T-cell (primary cell): ENCODE data around the gene SFPQ. TPM values are rescaled to one million over a fixed set of nuclear protein-coding genes. Genes with fewer than 3 reads are reported as not detected.

Experiments used
- ATAC-seq, 4 experiments: fragments of 200-7000 bp in 3 of 4; fragments of 150-1000 bp in 1 of 4; cut with Tn5 transposase; replicated peaks in 1 of 4; 1 replicate in 3 of 4; 2 replicates in 1 of 4; pipeline ENCODE4 v1.10.0; 2021; ENCODE audit warnings: moderate library complexity in 3 of 4, mild to moderate bottlenecking in 2 of 4, moderate number of reproducible peaks in 1 of 4
- CTCF ChIA-PET, 2 donors: fragments of 300-600 bp; sonication (Branson Sonifier 250); formaldehyde crosslinking; loops; one replicate each; lab custom pipeline; 2022; ENCODE audit warnings: antibody characterized with exemption in 2 of 2; lab: Charles Lee
- POLR2A ChIA-PET, 2 donors: fragments of 300-600 bp; sonication (Branson Sonifier 250); formaldehyde crosslinking; loops; one replicate each; lab custom pipeline; 2022; ENCODE audit warnings: antibody characterized with exemption in 2 of 2; lab: Charles Lee
- DNase-seq, 35 experiments: peaks; one replicate each; pipeline versions ENCODE4 v3.0.0 to v3.0.0-alpha.2; 2013 to 2023
- H3K27ac ChIP-seq: one replicate; pipeline ENCODE4 v1.5.1; 2013; ENCODE audit warnings: low read length
- H3K27me3 ChIP-seq, 2 experiments: replicated peaks in 1 of 2; 1 replicate in 1 of 2; 2 replicates in 1 of 2; pipeline versions ENCODE4 v1.6.1 to v1.7.0; 2013; ENCODE audit warnings: low read length in 1 of 2, mixed read lengths in 1 of 2; ENCODE audit not compliant: control insufficient read depth in 2 of 2, insufficient read depth in 2 of 2; ENCODE audit errors: extremely low read depth in 1 of 2
- H3K36me3 ChIP-seq, 2 donors: 1 replicate in 1 of 2; 2 replicates in 1 of 2; pipeline versions ENCODE4 v1.6.1 to v1.7.0; 2013; ENCODE audit warnings: low read length in 1 of 2; ENCODE audit not compliant: control insufficient read depth in 2 of 2, insufficient read depth in 1 of 2; ENCODE audit errors: extremely low read depth in 1 of 2
- H3K4me1 ChIP-seq, 2 experiments: 1 replicate in 1 of 2; 2 replicates in 1 of 2; pipeline versions ENCODE4 v1.6.1 to v1.7.0; 2013; ENCODE audit warnings: low read length in 2 of 2, mixed read lengths in 1 of 2; ENCODE audit not compliant: insufficient read depth in 2 of 2, control insufficient read depth in 1 of 2; ENCODE audit errors: extremely low read depth in 1 of 2
- H3K4me3 ChIP-seq, 2 donors: 1 replicate in 1 of 2; 2 replicates in 1 of 2; pipeline versions ENCODE4 v1.5.1 to v1.7.0; 2013; ENCODE audit warnings: mild to moderate bottlenecking in 2 of 2, low read length in 1 of 2, moderate library complexity in 1 of 2; ENCODE audit not compliant: control insufficient read depth in 1 of 2; ENCODE audit errors: extremely low read depth in 1 of 2
- H3K9me3 ChIP-seq: 2 replicates; pipeline ENCODE4 v1.7.0; 2013
- H3K27ac Mint-ChIP-seq, 2 donors: one replicate each; pipeline ENCODE4 v1.8.0; 2020 to 2021; ENCODE audit warnings: mild to moderate bottlenecking in 2 of 2, mixed read lengths in 2 of 2
- H3K27me3 Mint-ChIP-seq, 2 donors: one replicate each; pipeline ENCODE4 v1.8.0; 2021 to 2022; ENCODE audit warnings: mixed read lengths in 2 of 2
- H3K36me3 Mint-ChIP-seq: one replicate; pipeline ENCODE4 v1.8.0; 2021; ENCODE audit warnings: mixed read lengths
- H3K4me1 Mint-ChIP-seq, 3 donors: one replicate each; pipeline ENCODE4 v1.8.0; 2020 to 2022; ENCODE audit warnings: mixed read lengths in 3 of 3, mild to moderate bottlenecking in 1 of 3
- H3K4me3 Mint-ChIP-seq, 3 donors: one replicate each; pipeline ENCODE4 v1.8.0; 2020 to 2022; ENCODE audit warnings: mild to moderate bottlenecking in 3 of 3, mixed read lengths in 3 of 3, moderate library complexity in 3 of 3
- H3K9me3 Mint-ChIP-seq, 3 donors: one replicate each; pipeline ENCODE4 v1.8.0; 2020 to 2022; ENCODE audit warnings: mixed read lengths in 3 of 3
- WGBS: methylation state at CpG from one replicate; pipeline ENCODE4 v1.1.5; 2013; ENCODE audit warnings: missing lambda C conversion rate; ENCODE audit not compliant: insufficient coverage; 5-methylcytosine and 5-hydroxymethylcytosine counted together
- total RNA-seq, 35 experiments: library from RNA in 6 of 35; stranded (reverse) in 6 of 35; fragments of 120-200 nt in 1 of 35; gene quantifications; one replicate each; pipeline versions ENCODE4 v1.2.1 to v1.2.4 and lab custom pipeline; 2013 to 2026

SFPQ gene
- total RNA-seq, 5 donors from 2014 or later (not counting 1 experiment from before 2014, with no cell fraction given), result 287 to 589 (median 319) TPM

DNA sequence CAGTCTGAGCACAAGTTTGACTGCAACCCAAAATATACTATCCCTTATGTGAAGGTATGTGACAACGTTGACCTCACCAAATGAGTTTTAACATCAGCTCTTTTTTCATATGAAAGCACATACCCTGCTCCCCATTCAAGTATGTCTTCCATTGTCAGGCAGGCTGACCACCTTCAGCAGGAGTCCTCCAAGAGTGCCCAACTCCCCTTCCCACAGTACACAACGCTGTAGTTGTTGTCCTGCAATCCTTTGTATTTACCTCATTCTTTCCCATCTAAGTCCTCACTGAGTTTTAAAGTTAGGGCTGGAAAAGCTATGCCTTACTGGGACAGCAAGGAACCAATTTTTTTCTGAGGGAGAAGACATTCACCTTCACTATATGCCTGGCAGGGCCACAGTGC, 14.7 kb downstream of the SFPQ start:
- Mint-ChIP-seq H3K4me1 (peaks cover 37 to 51% (median 43%) of the 10 kb centered on the region in 3 donors), H3K36me3 (peaks cover 65% of the 10 kb centered on the region)
- POLR2A ChIA-PET, result interaction anchor here in 1 of 2 donors (1.2 kb wide), 1 partner anchor 11 kb away, joined by 4 read pairs; no protein-coding TSS in a partner anchor

DNA sequence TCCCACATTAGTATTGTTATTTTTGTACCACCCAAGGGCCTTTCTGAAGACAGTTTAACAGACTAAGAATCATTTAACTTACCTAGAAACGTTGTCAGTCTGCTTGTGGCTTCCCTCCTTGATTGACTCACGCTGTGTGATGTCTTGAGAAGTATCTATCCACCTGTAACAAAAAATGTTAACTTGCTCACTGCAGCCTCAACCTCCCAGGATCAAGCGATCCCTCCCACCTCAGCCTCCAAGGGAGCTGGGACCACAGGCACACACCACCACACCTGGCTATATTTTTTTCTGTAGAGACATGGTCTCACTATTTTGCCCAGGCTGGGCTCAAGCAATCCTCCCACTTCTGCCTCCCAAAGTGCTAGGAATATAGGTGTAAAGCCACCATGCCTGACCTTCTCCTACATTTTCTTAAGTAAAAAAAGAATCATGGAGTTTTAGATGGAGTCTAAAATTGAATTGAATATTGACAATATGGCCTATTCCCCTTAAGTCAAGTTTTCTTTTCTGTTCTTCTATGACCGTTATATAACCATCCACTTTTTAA, 15.6 kb downstream of the SFPQ start:
- peaks cover 3 to 11% of the 10 kb centered on the region in 2 experiments for H3K4me1 ChIP-seq
- DNase-seq (no peak), ATAC-seq (no peak)
- no peak overlapping the region for H3K27ac ChIP-seq
- peak overlapping the region in 1 of 2 donors; percentile 44 for H3K27ac Mint-ChIP-seq
- H3K4me3 Mint-ChIP-seq, result no peak overlapping the region
- peaks cover 59% of the 10 kb centered on the region for H3K36me3 Mint-ChIP-seq
- ChIA-PET POLR2A (no interaction called here), CTCF (no interaction called here)
- no peaks in the 10 kb centered on the region for H3K27me3 ChIP-seq
- WGBS, result 100% methylated on average over 1 of the region's 4 CpGs
- H3K4me1 Mint-ChIP-seq, result peaks cover 27 to 42% (median 35%) of the 10 kb centered on the region in 3 donors
- no peaks in the 10 kb centered on the region for H3K9me3 Mint-ChIP-seq
- peaks cover 11 to 74% of the 10 kb centered on the region in 2 donors for H3K36me3 ChIP-seq
- no peaks in the 10 kb centered on the region for H3K27me3 Mint-ChIP-seq
- no peaks in the 10 kb centered on the region for H3K9me3 ChIP-seq
- H3K4me3 ChIP-seq, result no peak overlapping the region

More for the DNA sequence above, 14.7 kb downstream of the SFPQ start:
- H3K4me1 ChIP-seq, result peaks cover 3 to 15% of the 10 kb centered on the region in 2 experiments
- no CpG with 5 or more reads among the region's 2 CpGs for WGBS
- Mint-ChIP-seq H3K27ac (no peak overlapping the region), H3K27me3 (no peaks in the 10 kb centered on the region), H3K4me3 (no peak overlapping the region), H3K9me3 (no peaks in the 10 kb centered on the region)
- no peak for ATAC-seq
- H3K36me3 ChIP-seq, result peaks cover 11 to 83% of the 10 kb centered on the region in 2 donors
- CTCF ChIA-PET, result interaction anchor here in 1 of 2 donors (0.6 kb wide), 1 partner anchor 20 kb away, joined by 4 read pairs; no protein-coding TSS in a partner anchor
- H3K27ac ChIP-seq, result no peak overlapping the region
- no peaks in the 10 kb centered on the region for H3K27me3 ChIP-seq
- H3K9me3 ChIP-seq, result no peaks in the 10 kb centered on the region
- H3K4me3 ChIP-seq, result no peak overlapping the region
- DNase-seq, result no peak

DNA sequence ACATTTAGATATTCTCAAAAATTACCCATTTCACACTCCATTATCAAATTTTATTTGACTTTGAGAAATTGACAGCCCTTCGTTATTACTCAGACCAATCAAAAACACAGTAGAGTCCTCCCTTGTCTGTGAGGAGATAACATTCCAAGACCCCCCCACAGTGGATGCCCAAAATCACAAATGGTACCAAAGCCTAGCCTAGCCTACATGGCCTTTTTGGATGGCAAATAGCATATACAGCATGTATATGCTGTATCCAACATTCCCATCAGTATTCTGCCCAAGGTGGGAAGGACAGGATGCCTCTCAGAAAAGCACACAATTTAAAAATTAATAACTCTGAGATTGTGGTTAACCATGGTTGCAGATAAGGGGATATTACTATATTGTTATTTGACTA, 17.3 kb downstream of the SFPQ start:
- Mint-ChIP-seq H3K4me1 (peaks cover 10 to 31% (median 20%) of the 10 kb centered on the region in 3 donors), H3K4me3 (no peak overlapping the region), H3K27ac (no peak overlapping the region), H3K9me3 (no peaks in the 10 kb centered on the region), H3K27me3 (no peaks in the 10 kb centered on the region), H3K36me3 (peaks cover 45% of the 10 kb centered on the region)
- H3K27ac ChIP-seq, result no peak overlapping the region
- H3K4me1 ChIP-seq, result peaks cover 4 to 5% of the 10 kb centered on the region in 2 experiments
- CTCF ChIA-PET, result no interaction called here
- ATAC-seq, result no peak
- no peak for DNase-seq
- POLR2A ChIA-PET, result no interaction called here
- no peak overlapping the region for H3K4me3 ChIP-seq
- WGBS, result 100% methylated on average over 1 of the region's 1 CpG
- no peaks in the 10 kb centered on the region for H3K9me3 ChIP-seq
- no peaks in the 10 kb centered on the region for H3K27me3 ChIP-seq
- H3K36me3 ChIP-seq, result peaks cover 11 to 57% of the 10 kb centered on the region in 2 donors

DNA sequence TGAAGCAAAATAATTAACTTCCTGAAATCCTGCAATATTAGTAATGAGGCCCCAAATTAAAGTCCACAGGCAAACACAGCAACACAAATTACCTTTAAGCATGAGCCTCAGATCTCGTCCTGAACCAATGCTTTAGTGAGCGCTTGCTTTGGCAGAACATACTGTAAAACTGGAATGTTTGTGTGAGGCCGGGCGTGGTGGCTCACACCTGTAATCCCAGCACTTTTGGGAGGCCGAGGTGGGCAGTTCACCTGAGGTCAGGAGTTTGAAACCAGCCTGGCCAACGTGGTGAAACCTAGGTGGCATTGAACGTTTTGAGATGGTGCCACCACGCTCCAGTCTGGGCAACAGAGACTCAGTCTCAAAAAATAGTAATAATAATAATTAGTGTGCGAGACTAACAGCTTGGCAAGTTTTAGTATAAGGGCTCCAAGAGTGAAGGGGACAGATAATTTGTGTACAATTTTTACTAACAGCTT, 17.8 kb downstream of the SFPQ start:
- H3K9me3 Mint-ChIP-seq, result no peaks in the 10 kb centered on the region
- Histone ChIP-seq H3K4me3 (no peak overlapping the region), H3K27ac (no peak overlapping the region), H3K27me3 (no peaks in the 10 kb centered on the region), H3K9me3 (no peaks in the 10 kb centered on the region), H3K36me3 (peaks cover 11 to 52% of the 10 kb centered on the region in 2 donors), H3K4me1 (peaks cover 2 to 4% of the 10 kb centered on the region in 2 experiments)
- no peaks in the 10 kb centered on the region for H3K27me3 Mint-ChIP-seq
- ChIA-PET CTCF (no interaction called here), POLR2A (no interaction called here)
- H3K4me1 Mint-ChIP-seq, result peaks cover 6 to 26% (median 16%) of the 10 kb centered on the region in 3 donors
- H3K36me3 Mint-ChIP-seq, result peaks cover 40% of the 10 kb centered on the region
- H3K4me3 Mint-ChIP-seq, result no peak overlapping the region
- 100% methylated on average over 4 of the region's 9 CpGs for WGBS
- ATAC-seq (no peak), DNase-seq (no peak)
- no peak overlapping the region for H3K27ac Mint-ChIP-seq

DNA sequence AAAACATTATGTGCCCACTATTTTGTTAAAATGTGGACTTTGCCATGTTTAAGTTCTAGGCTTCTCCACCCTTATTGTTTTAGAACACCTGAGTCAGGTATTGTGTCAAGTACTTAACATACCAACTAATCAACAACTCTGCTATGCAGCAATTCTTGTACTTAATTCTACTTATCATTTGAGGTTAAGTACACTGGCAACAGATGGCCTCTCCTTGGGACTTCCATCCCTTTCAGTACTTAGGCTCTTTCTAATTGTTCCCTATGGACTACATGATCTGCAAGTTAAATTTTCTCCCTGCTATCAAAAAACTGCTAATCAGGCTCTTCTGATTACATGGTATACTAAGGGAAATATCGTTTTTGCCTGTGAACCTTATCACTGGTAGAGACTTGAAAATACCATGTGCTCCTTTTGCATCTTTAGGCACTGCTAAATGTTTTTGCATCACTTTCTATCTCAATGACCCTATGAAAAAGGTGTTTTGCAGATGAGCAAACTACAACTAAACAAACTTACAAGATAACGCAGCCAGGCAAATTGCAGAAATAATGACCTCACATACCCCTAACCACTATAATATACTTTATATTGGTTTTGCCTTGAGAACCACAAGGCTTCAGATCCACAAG, 18.9 kb downstream of the SFPQ start:
- H3K4me3 ChIP-seq, result no peak overlapping the region
- H3K9me3 Mint-ChIP-seq, result no peaks in the 10 kb centered on the region
- CTCF ChIA-PET, result no interaction called here
- peaks cover 0 to 15% (median 8%) of the 10 kb centered on the region in 3 donors for H3K4me1 Mint-ChIP-seq
- POLR2A ChIA-PET, result no interaction called here
- no peak overlapping the region for H3K4me3 Mint-ChIP-seq
- H3K27ac ChIP-seq, result no peak overlapping the region
- peaks cover 32% of the 10 kb centered on the region for H3K36me3 Mint-ChIP-seq
- no peaks in the 10 kb centered on the region for H3K27me3 ChIP-seq
- no peak overlapping the region for H3K27ac Mint-ChIP-seq
- H3K9me3 ChIP-seq, result no peaks in the 10 kb centered on the region
- peaks cover 9 to 41% of the 10 kb centered on the region in 2 donors for H3K36me3 ChIP-seq
- WGBS, result no CpG with 5 or more reads among the region's 2 CpGs
- H3K27me3 Mint-ChIP-seq, result no peaks in the 10 kb centered on the region
- ATAC-seq, result peak in 1 of 4 experiments; percentile 10
- DNase-seq, result no peak
- H3K4me1 ChIP-seq, result peaks cover 2 to 4% of the 10 kb centered on the region in 2 experiments

DNA sequence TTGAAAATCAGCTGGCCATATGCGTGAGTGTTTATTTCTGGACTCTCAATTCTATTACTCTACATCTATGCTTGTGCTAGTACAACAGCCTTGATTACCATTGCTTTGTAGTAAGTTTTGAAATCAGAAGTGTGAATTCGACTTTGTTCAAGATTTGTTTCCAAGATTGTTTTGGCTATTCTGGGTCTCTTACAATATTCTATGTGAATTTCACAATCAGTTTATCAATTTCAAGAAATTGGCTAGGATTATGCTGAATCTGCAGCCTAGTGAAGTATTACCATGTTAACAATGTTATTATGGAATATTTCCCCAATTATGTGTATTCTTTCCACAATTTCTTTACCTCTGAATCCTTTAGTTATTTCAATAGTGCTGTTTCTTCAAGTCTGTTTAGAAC, 19.5 kb downstream of the SFPQ start:
- CTCF ChIA-PET, result no interaction called here
- H3K9me3 Mint-ChIP-seq, result no peaks in the 10 kb centered on the region
- no peak for ATAC-seq

More for the DNA sequence above, 19.5 kb downstream of the SFPQ start:
- Histone ChIP-seq H3K4me3 (no peak overlapping the region), H3K9me3 (no peaks in the 10 kb centered on the region), H3K27me3 (no peaks in the 10 kb centered on the region), H3K36me3 (peaks cover 3 to 36% of the 10 kb centered on the region in 2 donors), H3K27ac (no peak overlapping the region), H3K4me1 (peaks cover 0 to 4% of the 10 kb centered on the region in 2 experiments)
- no peak for DNase-seq
- POLR2A ChIA-PET, result interaction anchor here in 1 of 2 donors (0.8 kb wide), 1 partner anchor 8 kb away, joined by 3 read pairs; no protein-coding TSS in a partner anchor
- Mint-ChIP-seq H3K4me1 (peaks cover 0 to 11% (median 6%) of the 10 kb centered on the region in 3 donors), H3K27ac (peak overlapping the region in 1 of 2 donors; percentile 55), H3K27me3 (no peaks in the 10 kb centered on the region), H3K36me3 (peaks cover 32% of the 10 kb centered on the region), H3K4me3 (no peak overlapping the region)
- no CpG with 5 or more reads among the region's 2 CpGs for WGBS
